ENCODE data around the gene SCAI.
"Not testable (repeated sequence)": the region's sequence is repeated elsewhere in the genome, so short reads cannot be mapped to it uniquely, and the experiment has no call there.

The SCAI gene

GRCh38 chr9:125147401-125147951, 4.1 kb upstream of the SCAI start:
- no peak for FAIRE-seq

DNA sequence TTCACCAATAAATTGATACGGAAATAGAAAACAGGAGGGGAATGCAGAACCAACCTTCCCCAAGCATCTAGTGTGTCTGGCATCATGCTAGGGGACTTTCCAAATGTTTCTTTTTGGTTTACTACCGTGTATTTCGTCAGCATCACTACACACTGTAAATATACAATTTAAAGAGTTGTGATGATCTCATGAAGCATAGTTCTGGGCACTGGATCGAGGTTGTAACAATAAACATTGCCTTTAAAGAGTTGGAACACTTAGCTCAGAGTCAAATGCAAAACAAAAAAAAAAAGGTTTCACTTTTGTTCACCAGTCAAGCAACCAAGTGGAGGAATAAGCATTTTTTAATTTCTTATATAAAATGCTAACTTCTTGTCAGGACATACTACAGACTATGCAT, 2.9 kb upstream of the SCAI start:
- FAIRE-seq, result no peak

DNA sequence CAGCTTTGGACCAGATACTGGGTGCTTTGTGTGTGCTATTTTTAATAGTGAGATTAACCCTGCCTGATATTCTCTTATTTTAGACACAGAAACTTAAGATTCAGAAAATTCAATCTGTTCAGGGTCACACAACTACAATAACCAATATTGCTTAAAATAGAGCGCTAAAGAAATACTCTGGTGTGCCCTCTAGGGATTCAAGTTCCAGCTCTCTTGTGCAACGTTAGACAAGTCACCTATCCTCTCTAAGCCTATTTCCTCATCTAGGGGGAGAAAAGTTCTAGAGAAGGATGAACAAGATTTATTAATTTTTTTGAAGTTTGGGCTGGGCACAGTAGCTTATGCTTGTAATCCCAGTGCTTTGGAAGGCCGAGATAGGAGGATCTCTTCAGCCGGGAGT, 2.1 kb upstream of the SCAI start:
- no peak for FAIRE-seq

- FAIRE-seq, result no peak
Observed at GRCh38 chr9:125142560-125143376, 560 bp downstream of the SCAI start.

GRCh38 chr9:125141751-125142150, 1.6 kb downstream of the SCAI start:
- FAIRE-seq, result no peak

DNA sequence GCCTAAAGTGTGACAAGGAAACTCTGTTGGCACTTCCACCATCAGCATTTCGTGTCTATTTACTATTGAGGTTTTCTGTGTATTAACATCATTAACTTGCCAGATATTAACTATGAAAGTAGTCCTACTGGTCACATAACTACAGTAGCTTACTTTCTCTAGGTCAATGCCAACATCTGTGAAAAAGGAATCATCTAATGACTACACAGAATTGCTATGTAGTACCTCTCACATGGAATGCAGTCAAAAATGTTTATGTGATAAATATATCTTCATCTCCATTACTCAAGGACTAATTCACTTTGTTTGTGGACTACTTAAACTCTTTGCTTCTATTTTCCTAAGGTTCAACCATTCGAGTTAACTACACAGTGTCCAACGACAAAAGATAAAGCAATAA, 2.1 kb downstream of the SCAI start:
- FAIRE-seq, result no peak

DNA sequence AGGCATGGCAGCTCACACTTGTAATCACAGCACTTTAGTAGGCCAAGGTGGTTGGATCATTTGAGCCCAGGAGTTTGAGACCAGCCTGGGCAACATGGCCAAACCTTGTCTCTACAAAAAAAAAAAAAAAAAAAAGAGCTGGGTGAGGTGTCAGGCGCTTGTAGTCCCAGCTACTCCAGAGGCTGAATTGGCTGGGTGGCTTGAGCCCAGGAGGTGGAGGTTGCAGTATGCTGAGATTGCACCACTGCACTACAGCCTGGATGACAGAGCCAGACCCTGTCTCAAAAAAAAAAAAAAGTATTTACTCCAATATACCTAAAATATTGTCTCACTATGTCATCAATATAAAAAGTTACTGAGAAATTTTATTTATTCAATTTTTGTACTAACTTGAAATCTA, 2.8 kb downstream of the SCAI start:
- no peak for FAIRE-seq

GRCh38 chr9:125137200-125137599, 6.1 kb downstream of the SCAI start:
- FAIRE-seq, result no peak

DNA sequence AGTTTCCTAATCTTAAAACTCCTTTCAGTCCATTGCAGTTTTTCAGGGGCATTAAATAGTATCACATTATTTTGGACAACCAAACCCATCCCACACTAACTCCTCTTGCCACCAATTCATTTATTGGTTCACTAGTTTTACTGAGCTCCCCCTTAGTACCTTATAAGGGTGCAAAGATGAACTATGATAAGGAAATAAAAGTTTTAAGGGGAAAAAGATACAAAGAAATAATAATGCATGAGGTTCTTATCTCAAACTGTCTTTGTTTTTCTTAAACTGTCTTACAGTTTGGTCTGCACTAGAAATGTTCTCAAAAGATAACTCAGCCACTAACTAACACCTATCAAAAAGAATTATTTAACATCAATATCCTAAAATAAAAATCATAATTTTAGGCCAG, 8.4 kb downstream of the SCAI start:
- FAIRE-seq, result no peak

- no peak for FAIRE-seq
Observed at GRCh38 chr9:125133403-125134329, 9.7 kb downstream of the SCAI start.

DNA sequence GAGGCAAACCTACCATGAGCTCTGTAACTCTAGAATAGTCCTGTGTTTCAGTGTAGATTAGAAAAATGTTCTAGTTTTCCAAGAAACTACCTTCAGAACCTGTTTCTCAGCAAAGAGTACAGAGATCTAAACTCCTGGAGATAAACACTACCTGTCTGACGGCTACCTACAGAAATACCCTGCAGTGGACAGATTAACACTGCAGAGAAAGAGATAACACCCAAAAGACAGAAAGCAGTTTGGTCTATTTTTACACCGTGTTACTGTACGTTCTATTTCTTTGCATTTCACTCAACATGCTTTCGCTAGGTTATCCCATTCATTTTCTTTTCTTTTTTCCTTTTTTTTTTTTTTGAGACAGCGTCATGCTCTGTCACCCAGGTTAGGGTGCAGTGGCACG, 11.6 kb downstream of the SCAI start:
- no peak for FAIRE-seq

DNA sequence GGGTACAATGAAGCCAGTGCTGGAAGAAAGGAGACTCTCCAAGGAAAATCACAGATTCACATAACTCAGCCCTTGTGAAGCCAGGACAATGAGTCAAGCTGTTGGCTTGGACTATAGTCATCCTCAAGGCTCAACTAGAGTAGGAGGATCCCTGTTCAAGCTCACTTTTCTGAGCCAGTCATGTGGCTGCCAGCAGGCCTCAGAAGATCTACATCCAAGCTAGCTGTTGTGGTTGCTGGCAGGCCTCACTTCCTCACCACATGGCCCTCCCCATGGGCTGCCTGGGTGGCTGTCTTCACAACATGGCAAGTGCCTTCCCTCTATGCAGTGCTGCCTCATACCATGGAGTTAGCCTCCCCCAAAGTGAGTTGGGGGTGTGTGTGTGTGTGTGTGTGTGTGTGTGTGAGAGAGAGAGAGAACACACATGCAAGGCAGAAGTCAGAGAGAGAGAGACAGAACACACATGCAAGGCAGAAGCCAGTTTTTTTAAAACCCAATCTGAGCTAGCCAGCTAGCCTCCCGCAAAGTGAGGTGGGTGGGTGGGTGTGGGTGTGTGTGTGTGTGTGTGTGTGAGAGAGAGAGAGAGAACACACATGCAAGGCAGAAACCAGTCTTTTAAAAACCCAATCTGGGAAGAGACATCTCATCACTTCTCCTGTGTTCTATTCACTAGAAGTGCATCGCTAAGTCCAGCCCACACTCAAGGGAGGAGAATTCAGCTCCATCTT, 17.1 kb downstream of the SCAI start:
- FAIRE-seq, result no peak

DNA sequence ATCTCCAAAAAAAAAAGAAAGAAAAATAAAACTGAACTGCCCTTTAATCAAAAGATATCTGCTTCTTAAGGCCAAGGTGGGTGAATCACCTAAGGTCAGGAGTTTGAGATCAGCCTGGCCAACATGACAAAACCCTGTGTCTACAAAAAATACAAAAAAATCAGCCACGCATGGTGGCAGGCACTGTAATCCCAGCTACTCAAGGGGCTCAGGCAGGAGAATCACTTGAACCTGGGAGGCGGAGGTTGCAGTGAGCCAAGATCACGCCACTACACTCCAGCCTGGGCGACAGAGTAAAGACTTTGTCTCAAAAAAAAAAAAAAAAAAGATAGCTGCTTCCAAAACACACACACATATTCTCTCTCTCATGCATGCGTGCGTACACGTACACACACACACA, 17.8 kb downstream of the SCAI start:
- FAIRE-seq, result no peak

DNA sequence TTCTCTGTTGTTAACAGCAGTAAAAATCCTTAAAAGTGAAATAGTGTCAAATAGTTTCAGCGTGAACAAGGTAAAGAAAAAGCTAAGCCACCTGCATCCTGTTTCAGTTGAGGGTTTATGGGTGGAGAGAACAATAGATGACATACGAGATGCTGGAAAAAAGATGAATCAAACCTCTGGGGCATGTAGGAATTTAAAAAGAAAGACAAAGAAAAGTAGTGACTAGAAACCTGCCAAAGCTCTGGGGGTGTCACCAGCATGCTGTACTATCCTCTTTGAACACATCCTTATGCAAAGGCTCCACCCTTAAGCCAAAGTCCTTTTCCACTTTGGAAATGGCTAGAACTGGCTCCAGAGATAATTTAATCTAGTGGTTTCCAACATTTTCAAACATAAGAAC, 22.2 kb downstream of the SCAI start:
- no peak for FAIRE-seq

GRCh38 chr9:125119643-125120286, 23.6 kb downstream of the SCAI start:
- FAIRE-seq, result no peak

- FAIRE-seq, result not testable (repeated sequence)
Observed at GRCh38 chr9:125118696-125119095, 24.6 kb downstream of the SCAI start.

GRCh38 chr9:125114503-125114902, 28.8 kb downstream of the SCAI start:
- FAIRE-seq, result not testable (repeated sequence)

DNA sequence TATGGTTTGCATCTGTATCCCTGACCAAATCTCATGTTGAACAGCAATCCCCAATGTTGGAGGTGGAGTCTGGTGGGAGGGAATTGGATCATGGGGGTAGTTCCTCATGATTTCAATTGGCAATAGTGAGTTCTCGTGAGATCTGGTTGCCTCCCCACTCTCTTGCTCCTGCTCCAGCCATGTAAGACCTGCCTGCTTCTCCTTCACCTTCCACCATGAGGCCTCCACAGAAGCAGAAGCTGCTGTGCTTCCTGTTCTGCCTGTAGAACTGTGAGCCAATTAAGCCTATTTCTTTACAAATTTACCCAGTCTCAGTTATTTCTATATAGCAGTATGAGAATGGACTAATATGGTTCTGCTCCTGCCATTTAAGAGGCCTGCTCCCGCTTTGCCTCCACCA, 32.9 kb downstream of the SCAI start:
- FAIRE-seq, result no peak

GRCh38 chr9:125108541-125108940, 34.8 kb downstream of the SCAI start:
- not testable (repeated sequence) for FAIRE-seq

GRCh38 chr9:125106285-125106893, 36.9 kb downstream of the SCAI start:
- no peak for FAIRE-seq

DNA sequence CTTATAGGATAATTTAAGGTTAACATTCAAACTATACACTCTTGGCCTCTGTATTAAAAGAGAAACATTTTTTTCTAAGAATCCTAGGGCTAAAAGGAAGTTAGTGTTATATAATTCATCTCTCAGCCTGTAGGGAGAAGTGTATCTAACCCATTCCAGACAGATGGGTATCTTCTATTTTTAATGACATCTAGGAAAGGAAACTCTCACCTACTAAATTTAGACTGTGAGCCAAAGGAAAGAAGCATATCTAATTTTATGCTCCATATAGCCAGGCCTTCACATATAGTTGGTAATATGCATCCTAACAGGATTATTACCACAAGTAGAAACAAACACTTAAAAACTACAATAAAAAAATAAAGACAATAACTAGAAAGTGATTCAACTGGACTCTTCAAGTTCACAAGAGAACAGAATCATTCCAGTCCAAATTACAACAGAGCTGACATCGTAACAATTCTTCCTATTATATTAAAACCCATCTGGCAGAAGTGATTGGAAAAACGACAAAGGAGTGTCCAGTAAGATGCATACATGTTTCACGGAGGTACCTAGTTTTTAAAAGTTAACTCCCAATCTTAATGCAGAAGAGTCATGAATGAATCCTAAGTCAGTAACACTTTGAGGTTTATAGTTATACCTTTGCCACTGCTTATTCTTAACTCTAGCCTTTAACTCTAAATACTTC, 39.4 kb downstream of the SCAI start:
- FAIRE-seq, result no peak
